Measurements from ENCODE around the gene INF2. TPM values are rescaled to one million over a fixed set of nuclear protein-coding genes. Genes with fewer than 3 reads are reported as not detected.

INF2 gene
- total RNA-seq, 1 experiment from 2014 or later, result 58.3 TPM

DNA sequence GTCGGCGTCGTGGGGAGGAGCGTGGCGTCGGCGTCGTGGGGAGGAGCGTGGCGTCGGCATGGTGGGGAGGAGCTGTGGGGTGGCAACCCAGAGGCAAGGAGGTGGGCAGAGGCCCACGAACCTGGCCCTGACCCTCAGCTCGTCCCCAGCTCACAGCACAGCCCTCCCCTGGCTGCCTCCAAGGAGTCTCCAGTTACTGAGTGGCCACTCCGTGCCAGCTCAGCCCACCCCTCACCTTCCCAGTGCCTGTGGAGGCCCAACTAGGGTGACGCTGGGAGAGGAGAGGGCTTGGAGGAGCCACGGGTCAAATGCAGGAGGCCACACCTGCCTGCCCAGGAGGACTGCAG, 40.4 kb downstream of the INF2 start:
- Mint-ChIP-seq H3K27me3 (ENCODE audit: low read depth) (peaks cover 26% of the 10 kb centered on the region), H3K4me1 (peaks cover 6 to 7% of the 10 kb centered on the region in 2 experiments), H3K4me3 (no peak overlapping the region), H3K9me3 (peaks cover 0 to 3% of the 10 kb centered on the region in 2 experiments; a peak in 1 of 5 replicates), H3K27ac (no peak overlapping the region), H3K36me3 (ENCODE audit: insufficient read depth in 1 of 3, low read depth in 3 of 3) (peaks cover 0 to 3% (median 0%) of the 10 kb centered on the region in 3 experiments; a peak in 2 of 7 replicates)
- WGBS (ENCODE audit: extremely low coverage, insufficient read length, low lambda C conversion rate), result no CpG with 5 or more reads among the region's 16 CpGs
- H3K9me3 ChIP-seq (ENCODE audit: control insufficient read depth, low read depth, low read length), result no peaks in the 10 kb centered on the region
- no peak overlapping the region for H2AFZ ChIP-seq (ENCODE audit: low read length)
- no peak overlapping the region for H3K4me2 ChIP-seq (ENCODE audit: insufficient read depth, insufficient read length, low read length)
- H3K18ac ChIP-seq (ENCODE audit: insufficient read length, low read depth, low read length), result no peak overlapping the region
- H4K5ac ChIP-seq (ENCODE audit: insufficient read length, low read depth, low read length), result no peak overlapping the region
- no peak overlapping the region for H3K27ac ChIP-seq (ENCODE audit: insufficient read length, low read depth, low read length)
- TF ChIP-seq, protein P1, sequence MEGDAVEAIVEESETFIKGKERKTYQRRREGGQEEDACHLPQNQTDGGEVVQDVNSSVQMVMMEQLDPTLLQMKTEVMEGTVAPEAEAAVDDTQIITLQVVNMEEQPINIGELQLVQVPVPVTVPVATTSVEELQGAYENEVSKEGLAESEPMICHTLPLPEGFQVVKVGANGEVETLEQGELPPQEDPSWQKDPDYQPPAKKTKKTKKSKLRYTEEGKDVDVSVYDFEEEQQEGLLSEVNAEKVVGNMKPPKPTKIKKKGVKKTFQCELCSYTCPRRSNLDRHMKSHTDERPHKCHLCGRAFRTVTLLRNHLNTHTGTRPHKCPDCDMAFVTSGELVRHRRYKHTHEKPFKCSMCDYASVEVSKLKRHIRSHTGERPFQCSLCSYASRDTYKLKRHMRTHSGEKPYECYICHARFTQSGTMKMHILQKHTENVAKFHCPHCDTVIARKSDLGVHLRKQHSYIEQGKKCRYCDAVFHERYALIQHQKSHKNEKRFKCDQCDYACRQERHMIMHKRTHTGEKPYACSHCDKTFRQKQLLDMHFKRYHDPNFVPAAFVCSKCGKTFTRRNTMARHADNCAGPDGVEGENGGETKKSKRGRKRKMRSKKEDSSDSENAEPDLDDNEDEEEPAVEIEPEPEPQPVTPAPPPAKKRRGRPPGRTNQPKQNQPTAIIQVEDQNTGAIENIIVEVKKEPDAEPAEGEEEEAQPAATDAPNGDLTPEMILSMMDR (conservative IDR thresholded peaks at IDR 0.05), result no peak
- H3K23me2 ChIP-seq (ENCODE audit: insufficient read length, low read depth, low read length, poor library complexity, severe bottlenecking), result no peaks in the 10 kb centered on the region
- H4K8ac ChIP-seq (replicated peaks; ENCODE audit: insufficient read length, low read depth, low read length), result no peak overlapping the region
- no peak overlapping the region for H3K56ac ChIP-seq (ENCODE audit: insufficient read length, low read depth, low read length)
- H2BK120ac ChIP-seq (ENCODE audit: low read depth, low read length, poor library complexity, severe bottlenecking), result no peak overlapping the region
- no peak overlapping the region for H3K9ac ChIP-seq (ENCODE audit: extremely low read depth, insufficient read length, low read length)
- H4K91ac ChIP-seq (ENCODE audit: insufficient read length, low read depth, low read length), result no peak overlapping the region
- H3T11ph ChIP-seq (ENCODE audit: low read length), result no peak overlapping the region
- no peak for DNase-seq
- H3K27me3 ChIP-seq (ENCODE audit: insufficient read depth, low read length), result no peaks in the 10 kb centered on the region; the same call in 1 of the 2 replicates
- H2BK5ac ChIP-seq (ENCODE audit: insufficient read length, low read length), result no peak overlapping the region
- H3K23ac ChIP-seq (ENCODE audit: insufficient read length, low read depth, low read length), result no peak overlapping the region
- H3K4me1 ChIP-seq (ENCODE audit: insufficient read depth, low read length), result no peaks in the 10 kb centered on the region
- no peak overlapping the region for H3K14ac ChIP-seq (ENCODE audit: insufficient read depth, low read length)
- no peak overlapping the region for H3K4ac ChIP-seq (ENCODE audit: low read depth, low read length)
- no peak overlapping the region for H2BK12ac ChIP-seq (ENCODE audit: insufficient read length, low read depth, low read length)
- H4K20me1 ChIP-seq (ENCODE audit: control insufficient read depth, insufficient read depth, insufficient read length), result peaks cover 2% of the 10 kb centered on the region
- H3K79me1 ChIP-seq (ENCODE audit: insufficient read depth, low read depth, low read length, poor library complexity, severe bottlenecking), result no peaks in the 10 kb centered on the region
- no peak overlapping the region for H2BK15ac ChIP-seq (ENCODE audit: low read depth, low read length)
- no peak overlapping the region for H2AK5ac ChIP-seq (ENCODE audit: insufficient read length, low read length)
- H2BK20ac ChIP-seq (ENCODE audit: low read depth, low read length, poor library complexity, severe bottlenecking), result no peak overlapping the region
- no peaks in the 10 kb centered on the region for H3K79me2 ChIP-seq (ENCODE audit: insufficient read depth, low read length)

All from H9 (cell line).